RWPE1 (cell line): ENCODE data around the gene SMIM35.

Experiments
- CTCF ChIA-PET: fragments of 350-600 bp; sonication (Branson Sonifier 250); formaldehyde crosslinking; extraction: SDS; loops from one replicate; lab custom pipeline; 2021; lab: Yijun Ruan, JAX
- POLR2A ChIA-PET: fragments of 400-600 bp; formaldehyde crosslinking; extraction: SDS; loops from one replicate; lab custom pipeline; 2020; ENCODE audit warnings: antibody characterized with exemption; ENCODE audit not compliant: low non-redundant PET; lab: Yijun Ruan, JAX
- DNase-seq: peaks from one replicate; pipeline ENCODE4 v3.0.0; 2012; ENCODE audit warnings: low spot score
- H3K27ac ChIP-seq: fragments of 450-650 bp; 2 replicates; pipeline ENCODE4 v1.5.1; 2017
- TF ChIP-seq, protein P1 (sequence below): fragments of 450-650 bp; conservative IDR thresholded peaks from 2 replicates; pipeline ENCODE4 v1.5.1; 2017; ENCODE audit warnings: low read depth, mild to moderate bottlenecking

The SMIM35 gene

DNA sequence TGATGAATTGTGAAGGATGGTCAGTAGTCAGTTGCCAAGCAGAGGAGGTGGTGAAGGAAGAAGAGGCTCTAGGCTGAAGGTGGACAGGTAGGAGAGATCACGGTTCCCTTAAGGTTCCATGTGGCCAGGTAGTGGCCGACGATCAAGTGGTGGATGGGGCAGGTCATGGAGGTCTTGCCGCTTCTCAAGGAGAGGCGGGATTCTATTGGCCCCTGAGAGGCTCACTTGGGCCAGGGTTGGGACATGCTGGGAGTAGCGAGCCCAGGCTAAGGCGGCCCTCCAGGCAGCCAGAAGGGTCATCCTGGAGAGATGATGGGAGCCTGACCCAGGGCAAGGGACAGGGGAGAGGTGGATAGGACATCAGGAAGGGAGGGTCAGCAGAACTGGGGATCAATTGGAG, 30.8 kb downstream of the SMIM35 start:
- TF ChIP-seq, protein P1, sequence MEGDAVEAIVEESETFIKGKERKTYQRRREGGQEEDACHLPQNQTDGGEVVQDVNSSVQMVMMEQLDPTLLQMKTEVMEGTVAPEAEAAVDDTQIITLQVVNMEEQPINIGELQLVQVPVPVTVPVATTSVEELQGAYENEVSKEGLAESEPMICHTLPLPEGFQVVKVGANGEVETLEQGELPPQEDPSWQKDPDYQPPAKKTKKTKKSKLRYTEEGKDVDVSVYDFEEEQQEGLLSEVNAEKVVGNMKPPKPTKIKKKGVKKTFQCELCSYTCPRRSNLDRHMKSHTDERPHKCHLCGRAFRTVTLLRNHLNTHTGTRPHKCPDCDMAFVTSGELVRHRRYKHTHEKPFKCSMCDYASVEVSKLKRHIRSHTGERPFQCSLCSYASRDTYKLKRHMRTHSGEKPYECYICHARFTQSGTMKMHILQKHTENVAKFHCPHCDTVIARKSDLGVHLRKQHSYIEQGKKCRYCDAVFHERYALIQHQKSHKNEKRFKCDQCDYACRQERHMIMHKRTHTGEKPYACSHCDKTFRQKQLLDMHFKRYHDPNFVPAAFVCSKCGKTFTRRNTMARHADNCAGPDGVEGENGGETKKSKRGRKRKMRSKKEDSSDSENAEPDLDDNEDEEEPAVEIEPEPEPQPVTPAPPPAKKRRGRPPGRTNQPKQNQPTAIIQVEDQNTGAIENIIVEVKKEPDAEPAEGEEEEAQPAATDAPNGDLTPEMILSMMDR = no peak
- ChIA-PET POLR2A (no interaction called here), CTCF (interaction anchor here (0.6 kb wide), 1 partner anchor 249 kb away, joined by 3 read pairs; no protein-coding TSS in a partner anchor)
- H3K27ac ChIP-seq = no peak overlapping the region
- DNase-seq = no peak

DNA sequence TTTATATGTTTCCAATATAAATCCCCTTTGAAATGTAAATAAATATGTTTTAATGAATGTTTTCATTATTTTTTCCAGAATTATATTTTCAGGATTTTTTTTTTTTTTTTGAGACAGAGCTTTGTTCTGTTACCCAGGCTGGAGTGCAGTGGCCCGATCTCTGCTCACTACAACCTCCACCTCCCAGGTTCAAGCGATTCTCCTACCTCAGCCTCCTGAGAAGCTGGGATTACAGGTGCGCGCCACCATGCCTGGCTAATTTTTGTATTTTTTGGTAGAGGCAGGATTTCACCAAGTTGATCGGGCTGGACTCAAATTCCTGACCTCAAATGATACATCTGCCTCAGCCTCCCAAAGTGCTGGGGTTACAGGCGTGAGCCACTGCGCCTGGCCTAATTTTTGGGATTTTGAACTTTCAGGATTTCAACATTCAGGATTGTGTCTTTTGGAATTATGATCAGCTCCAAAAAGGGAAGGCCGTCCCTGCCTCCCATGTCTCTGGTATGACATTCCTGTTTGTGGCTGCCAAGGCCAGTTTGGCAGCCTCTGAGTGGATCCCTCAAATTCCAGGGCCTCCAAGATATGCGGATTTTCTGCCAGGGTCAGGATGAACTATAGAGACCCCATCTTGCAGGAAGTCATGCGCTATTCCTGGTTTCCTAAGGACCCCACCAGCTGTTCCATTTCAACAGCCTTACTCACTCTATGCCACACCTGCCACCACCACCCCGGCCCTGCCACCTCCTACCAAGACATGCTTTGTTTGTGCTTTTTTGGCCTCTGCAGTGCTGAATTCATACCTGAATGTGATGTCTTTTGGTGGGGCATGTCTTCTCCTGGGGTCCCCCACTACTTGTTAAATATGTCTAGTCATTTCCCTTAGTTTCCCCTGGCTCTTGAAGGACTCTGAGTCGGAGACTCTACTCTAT, 31.8 kb downstream of the SMIM35 start:
- ChIA-PET CTCF (interaction anchor here (0.6 to 2.5 kb wide), 6 partner anchors 72 to 629 kb away, joined by 3 to 11 read pairs (median 5); no protein-coding TSS in a partner anchor), POLR2A (no interaction called here)
- TF ChIP-seq, protein P1 = no peak
- no peak overlapping the region for H3K27ac ChIP-seq
- no peak for DNase-seq

DNA sequence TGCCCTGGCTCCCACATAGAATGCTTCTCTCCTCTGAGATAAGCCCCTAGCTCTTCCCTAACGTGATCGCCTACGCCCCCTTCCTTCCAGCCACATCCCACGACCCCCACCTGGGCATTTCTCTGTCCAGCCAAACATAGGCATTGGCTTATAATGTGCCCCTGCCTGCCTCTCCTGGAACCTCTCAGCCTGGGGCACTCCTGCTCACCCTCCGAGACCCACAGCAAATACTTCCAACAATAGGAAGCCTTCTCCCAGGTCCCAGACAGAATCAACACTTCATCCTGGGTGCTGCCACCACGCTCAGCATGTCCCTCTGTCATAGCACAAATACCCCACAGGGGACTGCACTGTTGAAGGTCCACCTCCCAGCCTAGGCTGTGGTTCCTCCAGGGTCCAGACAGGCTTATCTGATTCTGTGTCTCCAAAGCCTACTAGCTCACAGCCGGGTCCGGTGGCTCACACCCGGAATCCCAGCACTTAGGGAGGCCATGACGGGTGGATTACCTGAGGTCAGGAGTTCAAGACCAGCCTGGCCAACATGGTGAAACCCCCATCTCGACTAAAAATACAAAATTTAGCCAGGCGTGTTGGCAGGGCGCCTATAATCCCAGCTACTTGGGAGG, 34.1 kb downstream of the SMIM35 start:
- POLR2A ChIA-PET = interaction anchor here (0.5 kb wide), 1 partner anchor 55 kb away, joined by 3 read pairs; no protein-coding TSS in a partner anchor
- H3K27ac ChIP-seq = no peak overlapping the region
- no peak for DNase-seq
- TF ChIP-seq, protein P1 = no peak
- CTCF ChIA-PET = interaction anchor here (0.6 to 2.5 kb wide), 13 partner anchors 7 to 245 kb away, joined by 3 to 21 read pairs (median 4); no protein-coding TSS in a partner anchor

DNA sequence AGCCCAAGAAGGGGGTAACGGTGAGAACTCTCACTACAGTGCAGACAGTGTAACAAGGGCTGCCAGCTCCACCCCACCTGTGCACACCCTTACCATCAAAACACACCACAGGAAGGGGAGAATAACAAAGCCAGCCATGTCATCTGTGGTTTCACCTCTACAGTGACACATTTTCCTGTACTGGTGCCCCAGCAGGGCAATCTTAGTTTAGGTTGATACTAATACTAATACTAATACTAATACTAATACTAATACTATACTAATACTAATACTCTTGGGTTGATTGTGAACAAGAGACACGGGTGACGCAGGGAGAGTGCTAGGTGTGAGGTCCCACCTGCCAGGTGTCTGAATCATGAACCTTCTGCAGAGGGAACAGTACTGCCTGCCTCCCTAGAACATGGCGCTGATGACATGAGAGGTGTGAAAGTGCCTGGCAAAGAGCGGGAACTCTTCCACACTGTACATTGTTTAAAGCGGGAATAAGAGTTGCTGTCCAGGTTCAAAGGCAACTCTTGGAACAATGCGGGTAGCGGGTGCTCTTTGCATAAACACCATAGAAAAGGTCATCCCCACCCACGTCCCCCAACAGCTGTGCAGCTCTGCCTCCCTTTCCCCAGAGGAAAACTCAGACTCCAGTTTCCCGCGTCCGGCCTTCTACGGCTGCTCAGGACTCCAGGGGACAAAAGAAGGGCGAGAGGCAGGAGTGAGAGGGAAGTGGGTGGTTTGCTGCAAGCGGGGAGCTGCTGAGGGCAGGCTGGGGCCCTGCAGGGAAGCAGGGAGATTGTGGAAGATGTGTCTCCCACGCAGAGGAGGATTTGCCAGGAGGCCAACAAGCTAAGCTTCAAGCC, 34.9 kb downstream of the SMIM35 start:
- no peak for DNase-seq
- POLR2A ChIA-PET = no interaction called here
- CTCF ChIA-PET = interaction anchor here (1.9 kb wide), 1 partner anchor 105 kb away, joined by 21 read pairs; no protein-coding TSS in a partner anchor
- TF ChIP-seq, protein P1 = no peak
- H3K27ac ChIP-seq = no peak overlapping the region

DNA sequence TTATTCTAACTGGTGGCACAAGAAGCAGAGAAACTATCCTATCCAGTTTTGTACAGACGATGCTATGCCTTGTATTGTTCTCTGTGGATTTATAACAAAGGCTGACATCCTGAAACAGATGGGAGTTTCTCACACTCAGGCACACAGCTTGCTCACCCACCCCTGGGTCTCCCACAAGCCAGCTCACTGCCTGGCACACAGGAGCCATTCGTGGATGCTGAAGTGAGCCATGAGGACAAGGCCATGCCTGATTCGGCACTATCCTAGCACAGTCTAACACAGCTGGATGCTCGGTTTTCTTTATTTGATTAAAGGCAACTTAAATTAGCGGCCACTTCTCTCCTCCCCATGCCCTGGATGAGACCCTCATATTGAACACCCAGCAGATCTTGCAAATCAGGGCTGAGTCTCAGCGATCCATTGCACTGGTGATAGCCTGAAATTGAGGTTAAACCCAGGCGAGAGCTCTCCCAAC, 35.6 kb downstream of the SMIM35 start:
- no peak for DNase-seq
- H3K27ac ChIP-seq = no peak overlapping the region
- ChIA-PET POLR2A (no interaction called here), CTCF (interaction anchor here (0.6 kb wide), 1 partner anchor 668 kb away, joined by 4 read pairs; no protein-coding TSS in a partner anchor)
- TF ChIP-seq, protein P1 = no peak
